H9 (cell line): Measurements from ENCODE around the gene KCNIP1. TPM values are rescaled to one million over a fixed set of nuclear protein-coding genes. Genes with fewer than 3 reads are reported as not detected.

ENCODE experiments used
- DNase-seq: peaks from one replicate; pipeline ENCODE4 v3.0.0-alpha.2; 2017
- H2AFZ ChIP-seq: one replicate; pipeline ENCODE4 v1.6.1; 2013; ENCODE audit warnings: mild to moderate bottlenecking, low read length, control low read depth, moderate library complexity
- H2AK5ac ChIP-seq: 2 replicates; pipeline ENCODE4 v1.6.1; 2013; ENCODE audit warnings: low read length, control low read depth, mixed read lengths; ENCODE audit not compliant: insufficient read length
- H2BK120ac ChIP-seq: one replicate; pipeline ENCODE4 v1.6.1; 2013; ENCODE audit warnings: low read depth, mild to moderate bottlenecking, low read length, control low read depth, inconsistent platforms; ENCODE audit not compliant: poor library complexity, severe bottlenecking
- H2BK12ac ChIP-seq: 2 replicates; pipeline ENCODE4 v1.6.1; 2013; ENCODE audit warnings: low read length, control low read depth, mixed read lengths, low read depth; ENCODE audit not compliant: insufficient read length
- H2BK15ac ChIP-seq: 2 replicates; pipeline ENCODE4 v1.6.1; 2013; ENCODE audit warnings: low read depth, low read length, control low read depth
- H2BK20ac ChIP-seq: one replicate; pipeline ENCODE4 v1.6.1; 2013; ENCODE audit warnings: low read depth, mild to moderate bottlenecking, low read length, control low read depth, inconsistent platforms; ENCODE audit not compliant: poor library complexity, severe bottlenecking
- H2BK5ac ChIP-seq: 2 replicates; pipeline ENCODE4 v1.6.1; 2013; ENCODE audit warnings: low read length, control low read depth, mixed read lengths; ENCODE audit not compliant: insufficient read length
- H3K14ac ChIP-seq: 2 replicates; pipeline ENCODE4 v1.6.1; 2013; ENCODE audit warnings: low read length, control low read depth; ENCODE audit not compliant: insufficient read depth
- H3K18ac ChIP-seq: 2 replicates; pipeline ENCODE4 v1.6.1; 2013; ENCODE audit warnings: low read depth, mild to moderate bottlenecking, mixed read lengths, low read length, control low read depth; ENCODE audit not compliant: insufficient read length
- H3K23ac ChIP-seq: 2 replicates; pipeline ENCODE4 v1.6.1; 2013; ENCODE audit warnings: low read length, control low read depth, mixed read lengths, low read depth; ENCODE audit not compliant: insufficient read length
- H3K23me2 ChIP-seq: 2 replicates; pipeline ENCODE4 v1.6.1; 2013; ENCODE audit warnings: low read depth, mild to moderate bottlenecking, mixed read lengths, low read length, control low read depth; ENCODE audit not compliant: insufficient read length, poor library complexity, severe bottlenecking
- H3K27ac ChIP-seq: 2 replicates; pipeline ENCODE4 v1.5.1; 2013; ENCODE audit warnings: low read length, control low read depth, mixed read lengths, low read depth; ENCODE audit not compliant: insufficient read length
- H3K27me3 ChIP-seq: 2 replicates; pipeline ENCODE4 v1.6.1; 2013; ENCODE audit warnings: low read length, control low read depth, inconsistent platforms; ENCODE audit not compliant: insufficient read depth
- H3K4ac ChIP-seq: 2 replicates; pipeline ENCODE4 v1.6.1; 2013; ENCODE audit warnings: low read depth, mild to moderate bottlenecking, control low read depth, inconsistent platforms, low read length, moderate library complexity
- H3K4me1 ChIP-seq: 2 replicates; pipeline ENCODE4 v1.6.1; 2013; ENCODE audit warnings: low read length, control low read depth, inconsistent platforms; ENCODE audit not compliant: insufficient read depth
- H3K4me2 ChIP-seq: 2 replicates; pipeline ENCODE4 v1.6.1; 2013; ENCODE audit warnings: low read length, control low read depth, mixed read lengths; ENCODE audit not compliant: insufficient read length, insufficient read depth
- H3K56ac ChIP-seq: 2 replicates; pipeline ENCODE4 v1.6.1; 2013; ENCODE audit warnings: low read depth, mild to moderate bottlenecking, mixed read lengths, low read length, control low read depth; ENCODE audit not compliant: insufficient read length
- H3K79me1 ChIP-seq: 2 replicates; pipeline ENCODE4 v1.6.1; 2013; ENCODE audit warnings: low read depth, mild to moderate bottlenecking, moderate library complexity, low read length, control low read depth, inconsistent platforms; ENCODE audit not compliant: insufficient read depth, poor library complexity, severe bottlenecking
- H3K79me2 ChIP-seq: 2 replicates; pipeline ENCODE4 v1.6.1; 2013; ENCODE audit warnings: low read length, control low read depth, inconsistent platforms; ENCODE audit not compliant: insufficient read depth
- H3K9ac ChIP-seq: 2 replicates; pipeline ENCODE4 v1.6.1; 2013; ENCODE audit warnings: low read length, control low read depth, mixed read lengths; ENCODE audit not compliant: insufficient read length; ENCODE audit errors: extremely low read depth
- H3K9me3 ChIP-seq: one replicate; pipeline ENCODE4 v1.6.1; 2013; ENCODE audit warnings: low read depth, low read length, inconsistent platforms; ENCODE audit not compliant: control insufficient read depth
- H3T11ph ChIP-seq: one replicate; pipeline ENCODE4 v1.6.1; 2013; ENCODE audit warnings: mild to moderate bottlenecking, low read length, control low read depth, inconsistent platforms
- H4K20me1 ChIP-seq: one replicate; pipeline ENCODE4 v1.6.1; 2013; ENCODE audit not compliant: control insufficient read depth, insufficient read length, insufficient read depth
- H4K5ac ChIP-seq: 2 replicates; pipeline ENCODE4 v1.6.1; 2013; ENCODE audit warnings: low read depth, mild to moderate bottlenecking, mixed read lengths, low read length, control low read depth; ENCODE audit not compliant: insufficient read length
- H4K8ac ChIP-seq: replicated peaks from 2 replicates; pipeline ENCODE4 v1.6.1; 2013; ENCODE audit warnings: low read length, control low read depth, mixed read lengths, low read depth; ENCODE audit not compliant: insufficient read length
- H4K91ac ChIP-seq: 2 replicates; pipeline ENCODE4 v1.6.1; 2013; ENCODE audit warnings: low read depth, mild to moderate bottlenecking, moderate library complexity, mixed read lengths, low read length, control low read depth; ENCODE audit not compliant: insufficient read length
- H3K27ac Mint-ChIP-seq, 3 experiments: 2 replicates in 2 of 3; 3 replicates in 1 of 3; pipeline ENCODE4 v1.8.0; 2020 to 2021; ENCODE audit warnings: mixed read lengths in 3 of 3, mild to moderate bottlenecking in 1 of 3, moderate library complexity in 1 of 3
- H3K27me3 Mint-ChIP-seq: 2 replicates; pipeline ENCODE4 v1.8.0; 2021; ENCODE audit warnings: low read depth, mild to moderate bottlenecking, moderate library complexity, mixed read lengths
- H3K36me3 Mint-ChIP-seq, 3 experiments: 2 replicates in 2 of 3; 3 replicates in 1 of 3; pipeline ENCODE4 v1.8.0; 2020 to 2021; ENCODE audit warnings: low read depth in 3 of 3, mixed read lengths in 3 of 3; ENCODE audit not compliant: insufficient read depth in 1 of 3
- H3K4me1 Mint-ChIP-seq, 2 experiments: 2 replicates each; pipeline ENCODE4 v1.8.0; 2020; ENCODE audit warnings: mixed read lengths in 2 of 2
- H3K4me3 Mint-ChIP-seq, 2 experiments: 2 replicates in 1 of 2; 3 replicates in 1 of 2; pipeline ENCODE4 v1.8.0; 2020 to 2021; ENCODE audit warnings: mild to moderate bottlenecking in 2 of 2, mixed read lengths in 2 of 2, moderate library complexity in 1 of 2
- H3K9me3 Mint-ChIP-seq, 2 experiments: 2 replicates in 1 of 2; 3 replicates in 1 of 2; pipeline ENCODE4 v1.8.0; 2020; ENCODE audit warnings: mild to moderate bottlenecking in 2 of 2, mixed read lengths in 2 of 2, moderate library complexity in 1 of 2
- CTCF ChIP-seq: fragments of 200-600 bp; sonication (generic); conservative IDR thresholded peaks from 3 replicates; pipeline ENCODE4 v1.8.0; 2021; ENCODE audit warnings: antibody characterized with exemption, mild to moderate bottlenecking
- WGBS: extraction: QIAGEN DNeasy Blood & Tissue Kit; methylation state at CpG from one replicate; pipeline ENCODE4 v1.1.7; 2013; ENCODE audit warnings: missing lambda C conversion rate, low lambda C conversion rate, mixed read lengths; ENCODE audit not compliant: insufficient read length; ENCODE audit errors: extremely low coverage; 5-methylcytosine and 5-hydroxymethylcytosine counted together
- total RNA-seq: library from RNA; stranded (reverse); gene quantifications from 2 replicates; pipeline ENCODE4 v1.2.1, GENCODE V29; 2021

The KCNIP1 gene
- total RNA-seq, 1 experiment from 2014 or later = 0.63 TPM

GRCh38 chr5:170617533-170618490 is 114.0 kb downstream of the KCNIP1 start:
- no peaks in the 10 kb centered on the region for H3K79me2 ChIP-seq
- H3K4me1 ChIP-seq = peaks cover 8% of the 10 kb centered on the region
- H2BK5ac ChIP-seq = no peak overlapping the region
- no peak overlapping the region for H3K18ac ChIP-seq
- H3K4me3 Mint-ChIP-seq = no peak overlapping the region
- H3K4me2 ChIP-seq = no peak overlapping the region
- H3K9me3 Mint-ChIP-seq = no peaks in the 10 kb centered on the region
- H3T11ph ChIP-seq = no peak overlapping the region
- H3K23ac ChIP-seq = no peak overlapping the region
- no peak overlapping the region for H2BK20ac ChIP-seq
- H3K36me3 Mint-ChIP-seq = no peaks in the 10 kb centered on the region
- no peaks in the 10 kb centered on the region for H3K79me1 ChIP-seq
- no peak overlapping the region for H3K14ac ChIP-seq
- H2BK120ac ChIP-seq = no peak overlapping the region
- no peak for TF ChIP-seq CTCF
- no peak overlapping the region for H2AFZ ChIP-seq
- no peak overlapping the region for H3K27ac ChIP-seq
- DNase-seq = no peak
- peaks cover 31 to 35% of the 10 kb centered on the region in 2 experiments for H3K4me1 Mint-ChIP-seq
- H2BK15ac ChIP-seq = no peak overlapping the region
- no peaks in the 10 kb centered on the region for H3K9me3 ChIP-seq
- H3K23me2 ChIP-seq = no peaks in the 10 kb centered on the region
- no peaks in the 10 kb centered on the region; the same call in 1 of the 2 replicates for H3K27me3 ChIP-seq
- H3K4ac ChIP-seq = no peak overlapping the region
- H3K27me3 Mint-ChIP-seq = peaks cover 9% of the 10 kb centered on the region
- H3K27ac Mint-ChIP-seq = peak overlapping the region in 1 of 3 experiments; percentile 92; a peak in 1 of 7 replicates
- no peak overlapping the region for H4K91ac ChIP-seq
- no peak overlapping the region for H2AK5ac ChIP-seq
- H3K56ac ChIP-seq = no peak overlapping the region
- WGBS = no CpG with 5 or more reads among the region's 7 CpGs
- H3K9ac ChIP-seq = no peak overlapping the region
- H2BK12ac ChIP-seq = no peak overlapping the region
- H4K5ac ChIP-seq = no peak overlapping the region
- no peak overlapping the region for H4K8ac ChIP-seq
- H4K20me1 ChIP-seq = no peaks in the 10 kb centered on the region
